GM10847 (cell line): ENCODE measurements around the gene EPG5.

ENCODE experiments used
- POLR2A ChIP-seq: IDR thresholded peaks from 2 replicates; pipeline ENCODE4 v1.6.1; 2011; ENCODE audit not compliant: insufficient read length; ENCODE audit errors: extremely low read depth

Gene EPG5

DNA sequence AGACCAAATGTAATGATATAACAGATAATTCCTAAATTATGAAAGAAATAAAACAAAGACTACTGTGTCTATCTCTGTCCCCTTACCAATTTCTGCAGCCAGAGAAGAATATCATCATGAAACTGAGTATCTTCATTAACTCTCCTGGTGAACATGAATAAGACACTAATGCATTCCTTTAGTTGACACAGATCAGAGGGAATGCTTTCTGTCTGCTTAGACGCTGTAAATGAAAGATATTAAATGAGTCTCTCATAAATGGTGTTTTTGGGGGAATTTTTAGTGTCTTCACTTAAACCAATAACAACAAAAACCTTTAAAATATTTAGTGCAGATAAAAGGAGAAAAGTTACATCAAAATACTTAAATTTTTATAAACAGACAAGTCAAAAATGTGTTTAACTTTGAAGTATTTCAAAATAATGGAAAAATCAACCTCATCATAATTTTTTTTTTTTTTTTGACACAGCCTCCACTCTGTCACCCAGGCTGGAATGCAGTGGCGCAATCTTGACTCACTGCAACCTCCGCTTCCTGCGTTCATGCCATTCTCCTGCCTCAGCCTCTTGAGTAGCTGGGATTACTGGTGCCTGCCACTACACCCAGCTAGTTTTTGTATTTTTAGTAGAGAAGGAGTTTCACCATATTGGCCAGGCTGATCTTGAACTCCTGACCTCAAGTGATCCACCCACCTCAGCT, 16.0 kb downstream of the EPG5 start:
- TF ChIP-seq POLR2A: no peak

DNA sequence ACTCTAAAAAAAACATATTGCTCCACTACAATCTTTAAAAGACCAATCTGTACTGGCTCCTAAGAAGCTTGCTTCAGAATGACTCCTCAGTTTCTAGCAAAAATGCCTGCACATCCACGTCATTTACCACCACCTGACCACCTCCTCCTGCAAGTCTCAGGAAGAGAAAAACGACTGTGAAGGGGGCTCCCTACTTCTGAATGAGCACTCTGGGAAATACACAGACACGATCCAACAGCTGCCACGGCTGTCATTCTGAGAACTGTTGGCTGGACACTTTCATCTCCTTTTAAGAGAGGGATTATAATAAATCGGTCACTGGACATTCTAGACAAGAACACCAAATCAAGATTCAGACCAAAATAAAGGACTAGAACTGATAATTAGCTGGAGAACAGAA, 21.5 kb downstream of the EPG5 start:
- TF ChIP-seq POLR2A: no peak

DNA sequence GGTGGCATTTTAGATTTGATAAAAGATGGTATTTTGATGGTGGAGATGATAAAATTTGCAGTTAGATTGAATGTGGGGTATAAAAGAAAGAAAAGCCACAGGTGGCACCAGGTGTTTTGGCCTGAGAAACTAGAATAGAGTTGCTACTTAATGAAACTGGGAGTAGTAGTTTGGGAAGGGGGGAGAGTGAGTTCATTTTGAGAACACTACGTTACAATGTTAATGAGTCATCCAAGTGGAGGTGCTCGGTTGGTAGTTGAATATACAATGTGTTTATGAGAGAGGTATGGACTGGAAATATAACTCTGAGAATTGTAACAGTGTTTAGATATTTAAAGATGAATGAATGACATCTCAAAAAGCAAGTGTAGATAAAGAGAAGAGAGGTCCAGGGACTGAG, 26.4 kb downstream of the EPG5 start:
- no peak for TF ChIP-seq POLR2A

DNA sequence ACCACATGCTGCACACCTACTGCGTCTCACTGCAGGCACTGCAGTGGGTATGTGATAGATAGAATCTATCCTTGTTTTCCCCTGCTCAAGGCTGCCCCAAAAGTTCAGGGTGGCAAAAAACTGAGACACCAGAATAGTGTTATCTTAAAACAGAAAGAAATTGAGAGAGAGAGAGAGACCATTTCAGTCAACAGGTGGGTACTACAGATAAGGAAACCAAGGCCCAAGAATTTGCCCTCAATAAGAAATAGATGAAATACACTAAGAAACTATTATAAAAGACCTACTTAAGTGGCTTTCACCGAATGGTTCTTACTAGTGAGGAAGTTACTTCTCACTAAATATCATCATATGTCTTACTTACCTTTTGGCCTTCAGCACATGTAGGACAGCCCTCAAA, 27.9 kb downstream of the EPG5 start:
- TF ChIP-seq POLR2A: no peak

DNA sequence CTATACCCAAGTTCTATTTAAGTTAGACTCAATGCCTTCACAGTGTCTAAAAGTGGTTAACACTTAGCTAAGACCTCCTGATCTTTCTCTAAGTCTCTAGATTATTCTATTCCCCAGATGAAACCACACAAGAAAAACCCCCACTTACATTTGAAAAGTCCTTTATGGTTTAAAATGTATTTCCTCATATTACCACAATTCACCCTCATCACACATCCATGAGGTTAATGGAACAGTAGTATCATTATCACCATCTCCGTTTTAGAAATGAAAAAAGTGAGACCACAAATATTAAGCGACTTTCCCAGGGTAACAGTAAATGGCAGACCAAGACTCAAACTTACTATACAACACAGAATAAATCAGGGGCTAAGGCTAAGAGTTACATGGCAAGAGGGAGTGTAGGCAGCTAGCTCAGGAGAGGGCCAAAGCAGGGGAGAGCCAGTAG, 28.6 kb downstream of the EPG5 start:
- TF ChIP-seq POLR2A: no peak

DNA sequence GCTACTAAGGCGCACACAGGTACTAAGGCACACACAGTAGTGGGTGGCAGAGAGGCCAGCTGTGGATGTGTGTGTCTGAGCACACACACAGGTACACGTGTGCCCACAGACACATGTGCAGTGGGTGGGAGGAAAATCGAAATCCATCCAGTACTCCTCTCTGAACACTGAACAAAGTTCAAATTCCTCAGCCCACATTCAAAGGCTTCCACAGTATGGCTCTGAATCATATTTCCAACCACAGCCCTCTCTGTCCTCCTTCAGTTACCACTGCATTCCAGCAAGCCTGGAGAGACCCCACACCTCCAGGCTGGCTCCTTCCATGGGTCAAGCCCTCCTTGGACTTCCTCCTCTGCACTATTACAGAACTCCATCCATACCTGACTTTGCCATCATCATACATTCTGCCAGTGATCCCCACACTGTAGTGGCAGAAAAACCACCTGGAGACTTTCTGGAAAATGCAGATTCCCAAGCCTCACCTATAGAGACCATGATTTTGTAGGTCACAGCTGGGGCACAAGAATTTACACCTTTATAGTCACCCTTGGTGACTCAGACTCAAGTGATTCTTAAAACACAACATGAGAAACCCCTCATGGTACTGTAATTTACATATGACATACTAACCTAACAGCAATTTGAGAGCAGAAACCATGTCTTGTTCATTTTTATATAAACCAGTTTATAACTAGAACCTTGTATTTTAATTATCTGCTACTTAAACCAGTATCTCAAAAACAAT, 31.4 kb downstream of the EPG5 start:
- no peak for TF ChIP-seq POLR2A

DNA sequence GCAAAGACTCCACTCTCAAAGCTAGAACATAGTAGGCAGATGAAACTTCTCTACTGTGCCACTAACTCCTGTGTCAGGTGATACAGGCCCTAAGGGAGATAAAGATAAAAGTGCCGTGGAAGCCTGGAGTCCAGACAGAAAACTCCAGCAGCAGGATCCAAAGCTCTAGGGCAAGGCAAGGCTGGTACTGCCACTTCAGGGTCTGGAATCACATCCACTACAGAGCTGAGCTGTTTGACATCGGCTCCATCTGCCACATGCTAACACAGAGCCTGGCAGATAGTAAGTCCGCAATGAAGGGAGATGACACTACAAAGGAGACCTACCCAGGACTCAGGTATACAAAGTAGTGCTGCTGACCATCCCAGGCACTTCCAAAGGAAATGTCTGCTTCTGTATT, 34.4 kb downstream of the EPG5 start:
- TF ChIP-seq POLR2A: no peak

DNA sequence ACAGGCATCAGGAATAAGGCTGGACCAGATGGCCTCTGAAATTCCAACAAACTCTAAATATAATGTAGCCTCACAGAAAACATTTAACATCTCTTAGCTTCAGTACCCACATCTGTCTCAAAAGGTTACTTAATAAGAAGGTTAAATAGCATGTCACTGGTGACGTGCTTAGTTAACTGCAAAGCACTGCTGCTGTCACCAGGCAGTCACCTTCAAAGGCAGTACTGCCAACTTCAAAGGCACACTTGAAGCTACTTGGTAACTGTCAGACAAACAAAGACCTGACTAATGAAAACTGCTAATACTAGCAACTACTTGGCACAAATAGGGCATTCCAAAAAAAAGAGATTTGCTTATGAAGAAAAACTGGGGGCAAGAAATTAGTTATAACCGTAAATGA, 36.2 kb downstream of the EPG5 start:
- TF ChIP-seq POLR2A: no peak

DNA sequence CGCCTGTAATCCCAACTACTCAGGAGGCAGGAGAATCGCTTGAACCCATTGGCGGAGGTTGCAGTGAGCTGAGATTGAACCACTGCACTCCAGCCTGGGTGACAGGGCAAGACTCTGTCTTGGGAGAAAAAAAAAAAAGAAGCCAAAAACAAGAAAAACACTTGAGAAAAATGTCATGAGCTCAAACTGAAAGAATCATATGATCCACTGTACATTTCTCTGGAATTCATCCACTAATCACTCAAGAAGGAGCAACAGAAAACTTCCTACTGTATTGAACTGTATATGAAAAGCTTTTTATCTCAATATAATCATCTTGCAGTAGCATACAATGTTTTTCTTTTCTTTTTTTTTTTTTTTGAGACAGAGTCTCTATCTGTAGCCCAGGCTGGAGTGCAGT, 40.4 kb downstream of the EPG5 start:
- no peak for TF ChIP-seq POLR2A

DNA sequence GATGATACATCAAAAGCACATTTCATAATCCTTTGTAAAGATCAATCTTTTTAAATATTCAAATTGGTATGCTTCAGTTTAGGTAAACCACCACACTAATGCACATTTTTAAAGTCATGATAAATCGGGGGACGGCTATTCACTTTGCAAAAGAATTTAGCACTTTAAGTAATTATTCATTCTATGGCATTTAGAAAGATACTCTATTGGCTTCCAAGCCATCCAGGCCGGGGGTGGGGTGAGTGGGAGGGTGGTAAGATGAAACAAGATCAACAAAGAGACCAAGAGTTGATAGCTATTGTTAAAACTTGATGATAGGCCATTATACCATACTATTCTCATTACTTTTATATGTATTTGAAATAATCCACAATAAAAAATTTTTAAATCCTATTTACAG, 41.0 kb downstream of the EPG5 start:
- TF ChIP-seq POLR2A: no peak

DNA sequence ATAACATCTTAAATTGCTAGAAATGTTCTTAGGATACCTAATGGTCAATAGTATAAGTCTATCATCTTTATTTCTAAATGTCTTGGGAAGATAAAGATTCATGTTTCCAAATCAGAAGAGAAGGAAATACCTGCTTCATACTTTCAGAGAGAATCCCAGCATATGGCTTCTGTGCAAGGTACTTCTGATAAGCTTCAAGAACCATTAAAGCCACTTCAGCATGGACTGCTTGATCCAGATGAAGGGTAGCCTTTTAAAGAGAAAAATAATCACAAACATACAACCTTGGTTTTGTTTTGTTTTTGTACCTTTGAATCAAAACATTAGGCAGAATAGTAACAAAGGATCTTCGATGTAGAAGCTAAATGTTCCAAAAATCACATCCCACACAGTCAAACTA, 44.0 kb downstream of the EPG5 start:
- no peak for TF ChIP-seq POLR2A

DNA sequence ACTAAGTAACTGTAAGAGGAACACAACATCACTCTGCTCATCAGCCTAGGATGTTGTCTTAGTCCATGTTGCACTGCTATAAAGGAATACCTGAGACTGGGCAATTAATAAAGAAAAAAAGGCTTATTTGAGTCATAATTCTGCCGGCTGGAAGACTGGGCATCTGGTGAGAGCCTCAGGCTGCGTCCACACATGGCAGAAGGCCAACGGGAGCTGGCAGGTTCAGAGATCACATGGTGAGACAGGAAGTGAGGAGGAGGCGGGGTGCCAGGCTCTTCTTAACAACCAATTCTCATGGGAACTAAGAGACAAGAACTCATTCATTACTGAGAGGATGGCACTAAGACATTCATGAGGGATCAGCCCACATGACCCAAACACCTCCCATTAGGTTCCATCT, 46.8 kb downstream of the EPG5 start:
- TF ChIP-seq POLR2A: no peak

DNA sequence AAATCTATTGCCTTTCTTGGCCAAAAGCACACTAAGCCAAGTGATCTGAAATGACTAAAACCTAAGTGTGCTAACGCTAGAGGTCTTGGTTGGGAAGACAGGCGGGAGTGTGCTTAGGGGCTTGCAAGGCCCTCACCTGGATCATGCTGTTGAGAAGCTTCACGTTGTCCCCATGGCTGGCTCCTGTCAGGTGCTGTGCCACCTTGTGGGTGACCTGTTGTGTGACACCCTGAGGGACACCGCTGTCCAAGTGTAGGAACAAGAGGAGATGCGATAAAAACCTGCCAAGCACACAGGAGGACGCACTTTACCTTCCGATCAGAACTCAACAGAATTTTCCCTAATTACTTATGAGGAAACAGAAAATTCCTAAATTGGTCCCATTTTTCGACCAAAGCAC, 50.8 kb downstream of the EPG5 start:
- no peak for TF ChIP-seq POLR2A

DNA sequence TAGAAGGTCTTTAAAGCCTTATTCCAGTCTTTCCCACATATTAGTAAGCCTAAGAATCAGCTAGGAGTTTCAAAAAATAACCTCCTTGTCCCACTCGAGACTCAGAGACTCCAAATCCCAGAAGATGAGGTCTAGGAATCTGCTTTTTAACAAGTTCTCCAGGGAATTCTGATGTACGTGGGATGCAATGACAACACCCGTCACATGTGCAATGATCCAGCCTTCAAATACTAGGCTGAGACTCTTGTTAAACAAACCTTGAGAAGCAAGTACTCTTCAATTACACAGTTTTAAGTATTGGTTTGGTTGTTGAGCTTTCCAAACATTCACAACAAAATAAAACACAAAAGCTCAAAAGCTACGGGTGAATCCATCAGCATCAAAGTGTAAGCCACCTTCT, 53.9 kb downstream of the EPG5 start:
- no peak for TF ChIP-seq POLR2A

DNA sequence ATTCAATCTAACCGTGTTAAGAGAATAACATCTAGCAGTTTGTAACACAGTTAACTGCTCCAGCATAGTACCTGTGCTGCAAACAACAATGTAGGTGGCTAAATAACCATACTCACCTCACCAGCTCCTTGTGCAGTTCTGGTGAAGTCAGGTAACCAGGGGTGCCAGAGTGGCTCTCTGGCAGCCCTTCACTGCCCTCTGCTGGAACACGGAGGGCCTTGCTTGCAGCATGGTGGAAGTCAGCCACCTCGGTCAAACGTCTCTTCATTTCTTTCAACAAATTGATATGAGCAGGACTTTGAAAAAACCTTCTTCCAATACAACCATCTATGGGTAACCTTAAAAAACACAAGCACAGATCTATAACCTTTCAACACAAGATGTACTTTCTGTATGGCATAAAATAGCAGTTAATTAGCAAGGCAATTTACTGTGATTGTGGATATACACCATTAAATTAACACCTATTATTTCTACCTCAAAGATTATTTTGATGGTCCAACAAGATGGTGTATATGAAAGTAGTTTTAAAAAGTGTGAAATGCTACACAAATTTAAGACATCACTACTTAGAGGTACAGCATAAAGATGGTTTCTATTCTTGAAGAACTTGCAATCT, 56.6 kb downstream of the EPG5 start:
- no peak for TF ChIP-seq POLR2A

DNA sequence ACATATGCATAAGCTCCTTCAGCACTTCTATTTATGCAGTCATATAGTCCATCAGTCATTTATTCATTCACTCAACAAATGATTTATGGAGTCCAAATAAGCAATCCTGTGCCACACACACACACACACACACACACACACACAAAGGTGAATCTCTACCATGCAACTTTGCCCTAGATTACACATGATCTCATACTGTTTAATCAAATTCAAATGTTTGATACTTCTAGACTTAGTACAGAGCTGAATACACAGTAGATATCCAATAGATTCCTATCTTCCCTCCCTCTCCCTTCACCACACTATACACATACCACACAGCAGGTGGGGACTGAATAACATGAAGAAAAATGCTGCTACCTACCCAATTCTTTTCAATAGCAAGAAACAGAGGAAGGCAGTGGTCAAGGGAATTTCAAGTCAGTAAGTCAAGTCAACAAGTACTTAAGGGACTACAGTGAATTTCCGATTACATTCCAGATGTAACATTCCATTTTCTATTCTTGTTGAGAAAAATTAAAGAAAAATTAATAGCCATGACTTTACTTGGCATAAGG, 65.4 kb downstream of the EPG5 start:
- no peak for TF ChIP-seq POLR2A
